GM10266 (cell line): ENCODE results near the gene RPS3.

Experiments used
- DNase-seq: peaks from one replicate; pipeline ENCODE4 v3.0.0; 2012; ENCODE audit errors: extremely low spot score
- CTCF ChIP-seq: IDR thresholded peaks from 2 replicates; pipeline ENCODE4 v1.5.1; 2012; ENCODE audit warnings: mild to moderate bottlenecking, low read depth; ENCODE audit not compliant: control insufficient read depth, insufficient read depth; ENCODE audit errors: missing control alignments

Gene RPS3

GRCh38 chr11:75439495-75440120 lies 40.3 kb downstream of the RPS3 start:
- no peak for DNase-seq
- no peak for TF ChIP-seq CTCF

GRCh38 chr11:75440960-75441803 lies 41.9 kb downstream of the RPS3 start:
- DNase-seq = no peak
- TF ChIP-seq CTCF = no peak

GRCh38 chr11:75441804-75442132 lies 42.5 kb downstream of the RPS3 start:
- no peak for TF ChIP-seq CTCF
- no peak for DNase-seq

GRCh38 chr11:75442161-75442885 lies 43.0 kb downstream of the RPS3 start:
- DNase-seq = no peak
- TF ChIP-seq CTCF = no peak

GRCh38 chr11:75443043-75443442 lies 43.7 kb downstream of the RPS3 start:
- no peak for TF ChIP-seq CTCF
- DNase-seq = no peak

GRCh38 chr11:75445315-75445953 lies 46.1 kb downstream of the RPS3 start:
- DNase-seq = peak; percentile 81
- peak; percentile 94 for TF ChIP-seq CTCF
